Measurements from ENCODE around the gene PASK.

DNA sequence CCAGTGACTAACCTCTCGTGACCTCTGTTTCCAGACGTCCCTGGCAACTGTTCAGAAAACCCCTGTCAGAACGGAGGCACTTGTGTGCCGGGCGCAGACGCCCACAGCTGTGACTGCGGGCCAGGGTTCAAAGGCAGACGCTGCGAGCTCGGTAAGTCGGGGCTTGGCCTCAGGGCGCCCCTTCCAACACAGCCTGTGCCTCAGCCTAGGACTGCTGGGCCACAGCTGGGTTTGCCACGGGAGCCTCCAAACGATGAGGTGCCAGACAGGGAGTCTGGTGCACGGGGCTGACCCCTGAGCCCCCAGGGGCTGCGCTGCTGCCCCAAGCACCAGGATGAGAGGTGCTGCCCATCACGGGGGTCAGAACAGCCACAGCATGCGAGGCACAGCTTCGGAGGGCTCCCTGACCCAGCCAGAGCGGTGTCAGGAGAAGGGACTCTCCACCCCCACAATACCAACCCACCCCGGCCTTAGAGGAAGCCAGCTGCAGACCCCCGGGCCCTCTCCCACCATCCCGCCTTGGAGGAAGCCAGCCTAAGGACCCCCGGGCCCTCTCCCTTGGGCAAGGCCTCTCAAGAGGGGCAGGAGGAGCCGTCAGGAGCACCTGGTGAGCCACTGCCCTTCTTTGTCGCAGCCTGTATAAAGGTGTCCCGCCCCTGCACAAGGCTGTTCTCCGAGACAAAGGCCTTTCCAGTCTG, 67.5 kb downstream of the PASK start:
- no peak for TF ChIP-seq CTCF (IDR thresholded peaks at IDR 0.05)
- no peak for TF ChIP-seq EZH2 (IDR thresholded peaks at IDR 0.05; ENCODE audit: borderline replicate concordance, insufficient read depth, low read depth, low read length, poor library complexity, severe bottlenecking)

Measured in B cell (primary cell).